Ammon's horn (tissue), 1 donor: ENCODE data around the gene GPR137.
"Not testable (repeated sequence)": the region's sequence is repeated elsewhere in the genome, so short reads cannot be mapped to it uniquely, and the experiment has no call there.

Experiments used
- DNase-seq: peaks from one replicate; pipeline ENCODE4 v3.0.0-alpha.2; 2016; ENCODE audit warnings: low spot score

The GPR137 gene

GRCh38 chr11:64318766-64319761 lies 33.4 kb downstream of the GPR137 start:
- DNase-seq, result no peak

- no peak for DNase-seq
Observed at GRCh38 chr11:64320556-64320955, 34.9 kb downstream of the GPR137 start.

GRCh38 chr11:64321026-64321425 lies 35.4 kb downstream of the GPR137 start:
- no peak for DNase-seq

- no peak for DNase-seq
Observed at GRCh38 chr11:64321533-64321932, 35.9 kb downstream of the GPR137 start.

GRCh38 chr11:64322925-64323260 lies 37.2 kb downstream of the GPR137 start:
- no peak for DNase-seq

- DNase-seq, result no peak
Observed at GRCh38 chr11:64323373-64323772, 37.7 kb downstream of the GPR137 start.

GRCh38 chr11:64323984-64324383 lies 38.3 kb downstream of the GPR137 start:
- not testable (repeated sequence) for DNase-seq

- no peak for DNase-seq
Observed at GRCh38 chr11:64324692-64325469, 39.2 kb downstream of the GPR137 start.

GRCh38 chr11:64327375-64327774 lies 41.7 kb downstream of the GPR137 start:
- no peak for DNase-seq

- DNase-seq, result no peak
Observed at GRCh38 chr11:64327993-64328392, 42.3 kb downstream of the GPR137 start.

- DNase-seq, result no peak
Observed at GRCh38 chr11:64330888-64331287, 45.2 kb downstream of the GPR137 start.

- no peak for DNase-seq
Observed at GRCh38 chr11:64331569-64332371, 46.1 kb downstream of the GPR137 start.

- no peak for DNase-seq
Observed at GRCh38 chr11:64333556-64333955, 47.9 kb downstream of the GPR137 start.

- no peak for DNase-seq
Observed at GRCh38 chr11:64334764-64335735, 49.4 kb downstream of the GPR137 start.

GRCh38 chr11:64337538-64338249 lies 52.0 kb downstream of the GPR137 start:
- DNase-seq, result no peak

- no peak for DNase-seq
Observed at GRCh38 chr11:64338716-64339115, 53.1 kb downstream of the GPR137 start.
